K562 (cell line): ENCODE measurements around the gene YES1. TPM values are rescaled to one million over a fixed set of nuclear protein-coding genes. Genes with fewer than 3 reads are reported as not detected.

Experiments
- ADNP ChIP-seq: fragments of 200-800 bp; sonication (Bioruptor generic); IDR thresholded peaks from 2 replicates; pipeline ENCODE4 v1.6.1; 2016; ENCODE audit warnings: missing genetic modification characterization, missing compliant biosample characterization
- CEBPG ChIP-seq, 3 experiments: fragments of 200-800 bp in 1 of 3; sonication (Bioruptor generic) in 1 of 3; sonication (generic) in 1 of 3; formaldehyde crosslinking in 1 of 3; IDR thresholded peaks in 2 of 3; conservative IDR thresholded peaks in 1 of 3; 2 replicates each; pipeline versions ENCODE4 v1.6.1 to v1.8.0; 2016 to 2022; ENCODE audit warnings: missing compliant biosample characterization in 2 of 3, missing genetic modification characterization in 2 of 3, mild to moderate bottlenecking in 1 of 3, missing genetic modification reagents in 1 of 3
- CXXC5 ChIP-seq: fragments of 250-450 bp; sonication (Bioruptor Pico); IDR thresholded peaks from 2 replicates; pipeline ENCODE4 v1.8.0; 2022; ENCODE audit warnings: inconsistent platforms, mild to moderate bottlenecking, moderate library complexity
- FIP1L1 ChIP-seq: fragments of 200-400 bp; formaldehyde crosslinking; IDR thresholded peaks from 2 replicates; pipeline ENCODE4 v1.6.1; 2018; ENCODE audit warnings: mild to moderate bottlenecking, low read depth, low read length; ENCODE audit not compliant: poor library complexity, severe bottlenecking
- GABPB1 ChIP-seq: sonication (generic); formaldehyde crosslinking; IDR thresholded peaks from 2 replicates; pipeline ENCODE4 v1.8.0; 2022; ENCODE audit warnings: mild to moderate bottlenecking, missing genetic modification reagents
- HDAC1 ChIP-seq, 2 experiments: fragments of 450-650 bp; IDR thresholded peaks; 2 replicates each; pipeline ENCODE4 v1.6.1; 2016 to 2017; ENCODE audit warnings: inconsistent platforms in 1 of 2, mild to moderate bottlenecking in 1 of 2, moderate library complexity in 1 of 2
- JUND ChIP-seq, 2 experiments: IDR thresholded peaks; 2 replicates in 1 of 2; 3 replicates in 1 of 2; pipeline ENCODE4 v1.6.1; 2011; ENCODE audit warnings: borderline replicate concordance in 2 of 2, low read depth in 2 of 2, low read length in 2 of 2, improper control_type of control experiment in 1 of 2, missing biosample characterization in 1 of 2, missing genetic modification characterization in 1 of 2, missing genetic modification reagents in 1 of 2
- MCM5 ChIP-seq: fragments of 450-650 bp; IDR thresholded peaks from 2 replicates; pipeline ENCODE4 v1.6.1; 2016; ENCODE audit warnings: low read depth
- NFIC ChIP-seq: fragments of 450-650 bp; IDR thresholded peaks from 2 replicates; pipeline ENCODE4 v1.6.1; 2017; ENCODE audit warnings: mild to moderate bottlenecking, inconsistent platforms
- U2AF1 ChIP-seq: fragments of 200-400 bp; formaldehyde crosslinking; optimal IDR thresholded peaks from 2 replicates; pipeline ENCODE3; 2017; ENCODE audit warnings: mild to moderate bottlenecking, low read depth, low read length, moderate library complexity
- ZFP36 ChIP-seq: fragments of 150-350 bp; IDR thresholded peaks from 2 replicates; pipeline ENCODE4 v1.6.1; 2018; ENCODE audit warnings: low read length, low read depth; ENCODE audit not compliant: partially characterized antibody
- polyA plus RNA-seq, 8 experiments: library from polyadenylated mRNA; depleted of rRNA in 4 of 8; stranded (reverse) in 5 of 8; unstranded in 3 of 8; fragments of >200 nt; fragmentation: Nextera tagmentation in 2 of 8; fragmentation: Illumina TruSeq in 1 of 8; extraction: Ambion mirVana in 2 of 8; extraction: Trizol in 1 of 8; gene quantifications; 2 replicates each; pipeline versions ENCODE4 v1.2.1 to v1.2.3, GENCODE V29; 2011 to 2014; ENCODE audit warnings: inconsistent platforms in 1 of 8, missing spikeins in 1 of 8
- total RNA-seq, 7 experiments: library from RNA; depleted of rRNA in 6 of 7; stranded (reverse); fragments of >200 nt in 6 of 7; fragmentation: Illumina TruSeq in 2 of 7; extraction: Trizol in 2 of 7; gene quantifications; 2 replicates each; pipeline versions ENCODE4 v1.2.1 to v1.2.3, GENCODE V29; 2011 to 2021; ENCODE audit warnings: low replicate concordance in 1 of 7
- TF ChIP-seq, protein P1 (sequence below): IDR thresholded peaks from 2 replicates; pipeline ENCODE4 v1.6.1; 2012; ENCODE audit warnings: low read depth, low read length, improper control_type of control experiment, borderline replicate concordance
- TF ChIP-seq, protein P2 (sequence below): IDR thresholded peaks from 2 replicates; pipeline ENCODE4 v1.6.1; 2016; ENCODE audit warnings: missing genetic modification characterization, missing compliant biosample characterization
- TF ChIP-seq, protein P3 (sequence below): fragments of 450-650 bp; IDR thresholded peaks from 2 replicates; pipeline ENCODE4 v1.7.0; 2016; ENCODE audit warnings: borderline replicate concordance
- TF ChIP-seq, protein P4 (sequence below): sonication (generic); formaldehyde crosslinking; IDR thresholded peaks from 2 replicates; pipeline ENCODE4 v1.8.0; 2022; ENCODE audit warnings: mild to moderate bottlenecking, missing genetic modification reagents
- TF ChIP-seq, protein P5 (sequence below): fragments of 250-450 bp; sonication (Bioruptor Pico); IDR thresholded peaks from 2 replicates; pipeline ENCODE4 v1.4.0; 2020; ENCODE audit warnings: mild to moderate bottlenecking

YES1 gene
- total and polyA plus RNA-seq, 9 of the 15 experiments (the other 6 are each of a cell fraction or from before 2014, with no cell fraction given): 37.2 to 115 (median 77.7) TPM

DNA sequence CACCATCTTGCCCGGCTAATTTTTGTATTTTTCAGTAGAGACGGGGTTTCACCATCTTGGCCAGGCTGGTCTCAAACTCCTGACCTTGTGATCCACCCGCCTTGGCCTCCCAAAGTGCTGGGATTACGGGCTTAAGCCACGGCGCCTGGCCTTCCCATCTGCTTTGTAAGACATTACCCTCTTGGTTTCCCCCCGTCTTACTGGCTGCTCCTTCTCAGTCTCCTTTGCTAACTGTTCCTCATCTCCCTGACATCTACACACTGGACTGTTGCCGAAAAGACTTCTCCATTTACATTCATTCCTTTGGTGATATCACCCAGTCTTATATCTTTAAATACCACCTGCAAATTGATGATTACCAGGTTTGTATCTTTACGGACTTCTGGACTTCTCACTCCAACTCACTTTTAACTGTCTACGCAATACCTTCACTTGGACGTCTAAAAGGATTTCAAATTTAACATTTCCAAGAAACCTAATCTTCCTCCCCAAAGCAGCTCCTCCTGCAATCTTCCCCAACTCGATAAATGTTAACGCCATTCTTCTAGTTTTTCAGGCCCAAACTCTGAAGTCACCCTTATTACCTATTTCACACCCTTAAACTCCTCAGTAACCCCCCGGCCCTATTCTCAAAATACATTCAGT lies 37.9 kb downstream of the YES1 start (continued):
- TF ChIP-seq, protein P1, sequence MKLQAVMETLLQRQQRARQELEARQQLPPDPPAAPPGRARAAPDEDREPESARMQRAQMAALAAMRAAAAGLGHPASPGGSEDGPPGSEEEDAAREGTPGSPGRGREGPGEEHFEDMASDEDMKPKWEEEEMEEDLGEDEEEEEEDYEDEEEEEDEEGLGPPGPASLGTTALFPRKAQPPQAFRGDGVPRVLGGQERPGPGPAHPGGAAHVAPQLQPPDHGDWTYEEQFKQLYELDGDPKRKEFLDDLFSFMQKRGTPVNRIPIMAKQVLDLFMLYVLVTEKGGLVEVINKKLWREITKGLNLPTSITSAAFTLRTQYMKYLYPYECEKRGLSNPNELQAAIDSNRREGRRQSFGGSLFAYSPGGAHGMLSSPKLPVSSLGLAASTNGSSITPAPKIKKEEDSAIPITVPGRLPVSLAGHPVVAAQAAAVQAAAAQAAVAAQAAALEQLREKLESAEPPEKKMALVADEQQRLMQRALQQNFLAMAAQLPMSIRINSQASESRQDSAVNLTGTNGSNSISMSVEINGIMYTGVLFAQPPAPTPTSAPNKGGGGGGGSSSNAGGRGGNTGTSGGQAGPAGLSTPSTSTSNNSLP: peak; percentile 62
- peak; percentile 22; the same call in 1 of the 2 replicates for TF ChIP-seq GABPB1 (CRISPR knock-in tag)
- peak; percentile 23; the same call in 1 of the 2 replicates for TF ChIP-seq CEBPG (CRISPR knock-in tag; IDR thresholded peaks at IDR 0.05)
- TF ChIP-seq CEBPG (tag; conservative IDR thresholded peaks at IDR 0.05 in 1 of 2, IDR thresholded peaks at IDR 0.05 in 1 of 2): no peak
- TF ChIP-seq, protein P2, sequence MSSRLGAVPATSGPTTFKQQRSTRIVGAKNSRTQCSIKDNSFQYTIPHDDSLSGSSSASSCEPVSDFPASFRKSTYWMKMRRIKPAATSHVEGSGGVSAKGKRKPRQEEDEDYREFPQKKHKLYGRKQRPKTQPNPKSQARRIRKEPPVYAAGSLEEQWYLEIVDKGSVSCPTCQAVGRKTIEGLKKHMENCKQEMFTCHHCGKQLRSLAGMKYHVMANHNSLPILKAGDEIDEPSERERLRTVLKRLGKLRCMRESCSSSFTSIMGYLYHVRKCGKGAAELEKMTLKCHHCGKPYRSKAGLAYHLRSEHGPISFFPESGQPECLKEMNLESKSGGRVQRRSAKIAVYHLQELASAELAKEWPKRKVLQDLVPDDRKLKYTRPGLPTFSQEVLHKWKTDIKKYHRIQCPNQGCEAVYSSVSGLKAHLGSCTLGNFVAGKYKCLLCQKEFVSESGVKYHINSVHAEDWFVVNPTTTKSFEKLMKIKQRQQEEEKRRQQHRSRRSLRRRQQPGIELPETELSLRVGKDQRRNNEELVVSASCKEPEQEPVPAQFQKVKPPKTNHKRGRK (tag): no peak
- TF ChIP-seq, protein P3, sequence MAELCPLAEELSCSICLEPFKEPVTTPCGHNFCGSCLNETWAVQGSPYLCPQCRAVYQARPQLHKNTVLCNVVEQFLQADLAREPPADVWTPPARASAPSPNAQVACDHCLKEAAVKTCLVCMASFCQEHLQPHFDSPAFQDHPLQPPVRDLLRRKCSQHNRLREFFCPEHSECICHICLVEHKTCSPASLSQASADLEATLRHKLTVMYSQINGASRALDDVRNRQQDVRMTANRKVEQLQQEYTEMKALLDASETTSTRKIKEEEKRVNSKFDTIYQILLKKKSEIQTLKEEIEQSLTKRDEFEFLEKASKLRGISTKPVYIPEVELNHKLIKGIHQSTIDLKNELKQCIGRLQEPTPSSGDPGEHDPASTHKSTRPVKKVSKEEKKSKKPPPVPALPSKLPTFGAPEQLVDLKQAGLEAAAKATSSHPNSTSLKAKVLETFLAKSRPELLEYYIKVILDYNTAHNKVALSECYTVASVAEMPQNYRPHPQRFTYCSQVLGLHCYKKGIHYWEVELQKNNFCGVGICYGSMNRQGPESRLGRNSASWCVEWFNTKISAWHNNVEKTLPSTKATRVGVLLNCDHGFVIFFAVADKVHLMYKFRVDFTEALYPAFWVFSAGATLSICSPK: no peak
- 0 out of 2 replicates have a peak, but pooled peaks have one; percentile 45 for TF ChIP-seq JUND (IDR thresholded peaks at IDR 0.05; ENCODE audit: borderline replicate concordance, low read depth, low read length)
- peak; percentile 77; the same call in 1 of the 3 replicates for TF ChIP-seq JUND (tag; IDR thresholded peaks at IDR 0.05; ENCODE audit: borderline replicate concordance, low read depth, low read length)
- TF ChIP-seq HDAC1 (IDR thresholded peaks at IDR 0.05): peak in 1 of 2 experiments; percentile 65; a peak in 2 of 4 replicates
- TF ChIP-seq FIP1L1: no peak
- no peak for TF ChIP-seq U2AF1
- TF ChIP-seq, protein P4, sequence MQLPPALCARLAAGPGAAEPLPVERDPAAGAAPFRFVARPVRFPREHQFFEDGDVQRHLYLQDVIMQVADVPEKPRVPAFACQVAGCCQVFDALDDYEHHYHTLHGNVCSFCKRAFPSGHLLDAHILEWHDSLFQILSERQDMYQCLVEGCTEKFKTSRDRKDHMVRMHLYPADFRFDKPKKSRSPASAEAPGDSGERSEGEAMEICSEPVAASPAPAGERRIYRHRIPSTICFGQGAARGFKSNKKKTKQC (CRISPR knock-in tag): no peak
- TF ChIP-seq CXXC5: peak; percentile 72
- TF ChIP-seq NFIC: peak; percentile 50; the same call in 1 of the 2 replicates
- TF ChIP-seq ADNP: 0 out of 2 replicates have a peak, but pooled peaks have one; percentile 36
- TF ChIP-seq MCM5: no peak
- TF ChIP-seq, protein P5, sequence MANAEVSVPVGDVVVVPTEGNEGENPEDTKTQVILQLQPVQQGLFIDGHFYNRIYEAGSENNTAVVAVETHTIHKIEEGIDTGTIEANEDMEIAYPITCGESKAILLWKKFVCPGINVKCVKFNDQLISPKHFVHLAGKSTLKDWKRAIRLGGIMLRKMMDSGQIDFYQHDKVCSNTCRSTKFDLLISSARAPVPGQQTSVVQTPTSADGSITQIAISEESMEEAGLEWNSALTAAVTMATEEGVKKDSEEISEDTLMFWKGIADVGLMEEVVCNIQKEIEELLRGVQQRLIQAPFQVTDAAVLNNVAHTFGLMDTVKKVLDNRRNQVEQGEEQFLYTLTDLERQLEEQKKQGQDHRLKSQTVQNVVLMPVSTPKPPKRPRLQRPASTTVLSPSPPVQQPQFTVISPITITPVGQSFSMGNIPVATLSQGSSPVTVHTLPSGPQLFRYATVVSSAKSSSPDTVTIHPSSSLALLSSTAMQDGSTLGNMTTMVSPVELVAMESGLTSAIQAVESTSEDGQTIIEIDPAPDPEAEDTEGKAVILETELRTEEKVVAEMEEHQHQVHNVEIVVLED (CRISPR knock-in tag): no peak
- no peak for TF ChIP-seq ZFP36
